HG03571 (cell line): Measurements from ENCODE around the gene AATK.

ENCODE experiments used
- ATAC-seq: cut with Tn5 transposase; IDR thresholded peaks from one replicate; pipeline ENCODE4 v1.9.1; 2021; ENCODE audit not compliant: unreplicated experiment

The AATK gene

GRCh38 chr17:81073967-81074839 is 91.8 kb downstream of the AATK start:
- ATAC-seq, result no peak

GRCh38 chr17:81071761-81072741 is 94.0 kb downstream of the AATK start:
- ATAC-seq, result no peak

- ATAC-seq, result no peak
Observed at GRCh38 chr17:81070541-81071246, 95.3 kb downstream of the AATK start.

GRCh38 chr17:81069135-81069645 is 96.8 kb downstream of the AATK start:
- no peak for ATAC-seq

- no peak for ATAC-seq
Observed at GRCh38 chr17:81068411-81069134, 97.4 kb downstream of the AATK start.

- ATAC-seq, result no peak
Observed at GRCh38 chr17:81067391-81067811, 98.6 kb downstream of the AATK start.
